Gastroesophageal sphincter (tissue), 4 donors: Measurements from ENCODE around the gene ZP1. TPM values are rescaled to one million over a fixed set of nuclear protein-coding genes. Genes with fewer than 3 reads are reported as not detected.

ENCODE experiments used
- ATAC-seq: fragments of 150-250 bp; one replicate; pipeline ENCODE4 v1.9.1; 2016; ENCODE audit warnings: mild to moderate bottlenecking, moderate library complexity
- H3K27ac ChIP-seq, 4 donors: fragments of 200-600 bp; sonication (generic) in 3 of 4; 1 replicate in 3 of 4; 2 replicates in 1 of 4; pipeline ENCODE4 v1.5.1; 2016 to 2019
- H3K27me3 ChIP-seq: fragments of 200-600 bp; sonication (generic); one replicate; pipeline ENCODE4 v1.5.1; 2019
- H3K36me3 ChIP-seq, 2 donors: fragments of 200-600 bp; sonication (generic); one replicate each; pipeline ENCODE4 v1.5.1; 2019; ENCODE audit warnings: control low read depth in 1 of 2
- H3K4me1 ChIP-seq, 3 donors: fragments of 200-600 bp; sonication (generic); 1 replicate in 2 of 3; 2 replicates in 1 of 3; pipeline ENCODE4 v1.5.1; 2016 to 2019; ENCODE audit warnings: control low read depth in 2 of 3
- H3K4me3 ChIP-seq, 2 donors: fragments of 200-600 bp; sonication (generic); one replicate each; pipeline ENCODE4 v1.5.1; 2019; ENCODE audit warnings: mild to moderate bottlenecking in 1 of 2, moderate library complexity in 1 of 2
- H3K9me3 ChIP-seq, 3 donors: fragments of 200-600 bp; sonication (generic); one replicate each; pipeline ENCODE4 v1.5.1; 2017 to 2019; ENCODE audit warnings: control low read depth in 2 of 3
- CTCF ChIP-seq, 4 experiments: fragments of 200-600 bp in 2 of 4; fragments of 450-650 bp in 2 of 4; sonication (generic) in 1 of 4; IDR thresholded peaks; one replicate each; pipeline ENCODE4 v1.5.1; 2017 to 2019; ENCODE audit warnings: antibody characterized with exemption in 4 of 4, mild to moderate bottlenecking in 2 of 4, moderate library complexity in 2 of 4
- EP300 ChIP-seq: sonication (generic); formaldehyde crosslinking; IDR thresholded peaks from one replicate; pipeline ENCODE4 v1.6.1; 2017; ENCODE audit warnings: antibody characterized with exemption, mild to moderate bottlenecking
- POLR2A ChIP-seq, 2 donors: fragments of 450-650 bp; IDR thresholded peaks; one replicate each; pipeline ENCODE4 v1.6.1; 2017; ENCODE audit warnings: antibody characterized with exemption in 2 of 2, mild to moderate bottlenecking in 2 of 2, moderate library complexity in 1 of 2
- POLR2AphosphoS5 ChIP-seq: sonication (generic); formaldehyde crosslinking; IDR thresholded peaks from one replicate; pipeline ENCODE4 v1.6.1; 2017; ENCODE audit warnings: antibody characterized with exemption
- WGBS, 2 donors: methylation state at CpG; one replicate each; pipeline ENCODE4 v1.1.5; 2018; ENCODE audit warnings: low coverage in 1 of 2; 5-methylcytosine and 5-hydroxymethylcytosine counted together
- total RNA-seq, 4 donors: library from RNA; depleted of rRNA; stranded (reverse); fragments of >200 nt; gene quantifications; one replicate each; pipeline ENCODE4 v1.1.0, GENCODE V29; 2016

Gene ZP1
- total RNA-seq, 4 donors from 2014 or later = not detected

DNA sequence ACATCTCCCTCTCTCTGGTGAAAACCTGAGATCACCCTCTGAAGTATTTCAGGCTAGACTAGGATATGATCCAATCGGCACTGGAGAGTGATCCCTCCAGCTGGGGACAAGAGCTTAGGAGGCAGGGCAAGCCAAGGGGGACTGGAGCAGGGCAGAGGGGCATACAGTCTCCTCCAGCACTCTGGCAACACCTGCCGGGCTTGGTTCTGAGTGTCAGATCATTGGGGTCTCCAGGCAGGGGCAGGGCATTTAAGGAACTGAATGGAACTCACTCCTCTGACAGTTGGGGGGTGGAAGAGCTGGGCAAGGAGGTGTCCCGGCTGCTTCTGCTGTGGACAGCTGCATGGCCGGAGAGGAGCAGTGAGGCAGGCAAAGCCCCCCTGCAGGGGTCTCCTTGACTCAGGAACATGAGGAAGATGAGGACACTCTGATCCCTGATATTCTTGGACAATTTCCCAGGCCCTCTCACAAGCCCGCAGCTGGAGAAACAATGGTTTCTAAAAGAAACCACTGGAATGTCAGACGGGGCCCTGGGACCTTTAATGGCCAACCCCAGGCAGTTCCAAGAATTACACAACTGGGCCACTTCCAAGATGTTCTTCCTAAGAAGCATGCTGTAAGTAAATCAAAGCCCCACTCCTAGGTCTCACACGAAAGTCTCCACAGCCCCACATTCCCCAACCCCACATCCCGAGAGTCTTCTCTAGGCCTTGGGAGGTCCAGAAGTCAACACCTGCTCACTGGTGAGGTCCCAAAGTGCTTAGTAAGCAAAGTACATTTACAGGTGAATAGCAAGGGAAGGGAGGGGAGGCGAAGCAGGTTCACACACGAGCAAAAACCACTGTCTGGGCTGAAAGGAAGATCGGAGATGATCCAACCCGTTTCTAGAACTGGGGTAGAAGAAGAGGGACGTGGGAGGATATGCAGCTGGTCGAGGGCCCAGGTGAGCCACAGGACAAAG is 26.6 kb upstream of the ZP1 start:
- Histone ChIP-seq H3K4me3 (peak overlapping the region in 1 of 2 donors; percentile 91), H3K9me3 (no peaks in the 10 kb centered on the region), H3K36me3 (no peaks in the 10 kb centered on the region), H3K27ac (peak overlapping the region in 3 of 4 donors; percentile 80 to 86 (median 81)), H3K27me3 (no peaks in the 10 kb centered on the region), H3K4me1 (peaks cover 0 to 54% (median 19%) of the 10 kb centered on the region in 3 donors)
- WGBS, 2 donors = 56 to 64% methylated on average over 6 to 9 of the region's 14 CpGs
- no peak for ATAC-seq
- TF ChIP-seq CTCF (IDR thresholded peaks at IDR 0.05) = no peak
- no peak for TF ChIP-seq POLR2AphosphoS5
- no peak for TF ChIP-seq POLR2A (IDR thresholded peaks at IDR 0.05)
- no peak for TF ChIP-seq EP300

DNA sequence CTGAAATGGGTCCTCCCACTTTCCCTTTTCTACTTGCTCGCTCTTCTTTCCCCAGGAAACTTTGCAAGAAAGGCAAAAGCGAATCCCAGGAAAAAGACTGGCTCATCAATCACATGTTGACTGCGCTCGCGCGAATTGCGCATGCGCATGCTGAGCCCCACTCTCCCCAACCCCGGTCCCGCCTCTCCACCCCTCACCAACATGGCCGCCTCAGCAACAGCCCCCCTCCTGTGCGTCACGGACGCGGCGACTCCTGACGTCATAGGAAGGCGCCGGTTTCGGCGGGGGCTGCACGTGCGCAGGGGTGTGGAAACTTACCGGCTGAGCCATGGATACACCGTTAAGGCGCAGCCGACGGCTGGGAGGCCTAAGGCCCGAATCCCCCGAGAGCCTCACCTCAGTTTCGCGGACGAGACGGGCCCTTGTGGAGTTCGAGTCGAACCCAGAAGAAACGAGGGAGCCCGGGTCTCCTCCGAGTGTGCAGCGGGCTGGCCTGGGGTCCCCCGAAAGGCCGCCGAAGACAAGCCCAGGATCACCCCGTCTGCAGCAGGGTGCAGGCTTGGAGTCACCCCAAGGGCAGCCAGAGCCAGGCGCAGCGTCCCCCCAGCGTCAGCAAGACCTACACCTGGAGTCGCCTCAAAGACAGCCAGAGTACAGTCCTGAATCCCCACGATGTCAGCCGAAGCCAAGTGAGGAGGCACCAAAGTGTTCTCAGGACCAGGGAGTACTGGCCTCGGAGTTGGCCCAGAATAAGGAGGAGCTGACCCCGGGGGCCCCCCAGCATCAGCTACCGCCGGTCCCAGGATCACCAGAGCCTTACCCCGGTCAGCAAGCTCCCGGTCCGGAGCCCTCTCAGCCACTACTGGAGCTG is 25.3 kb upstream of the ZP1 start, which contains the start of gene CCDC86:
Gene CCDC86, plus strand, starts transcription at position 317 of the 871 bp plus-strand sequence. Its CDS starts 12 bp downstream, at position 329.
- no peaks in the 10 kb centered on the region for H3K27me3 ChIP-seq
- H3K36me3 ChIP-seq = peaks cover 0 to 12% of the 10 kb centered on the region in 2 donors
- peaks cover 0 to 54% (median 19%) of the 10 kb centered on the region in 3 donors for H3K4me1 ChIP-seq
- H3K27ac ChIP-seq = peak within 1 kb of the TSS in 3 of 4 donors; percentile 80 to 86 (median 81)
- TF ChIP-seq POLR2AphosphoS5 (peak; percentile 88), POLR2A (IDR thresholded peaks at IDR 0.05) (peak in 1 of 2 donors; percentile 25), EP300 (no peak), CTCF (IDR thresholded peaks at IDR 0.05) (peak in 1 of 4 experiments; percentile 2)
- ATAC-seq = peak; percentile 97
- H3K4me3 ChIP-seq = peak within 1 kb of the TSS; percentile 52 to 91
- WGBS, 2 donors = 1 to 5% methylated on average over 12 to 17 of the region's 57 CpGs
- H3K9me3 ChIP-seq = no peaks in the 10 kb centered on the region

DNA sequence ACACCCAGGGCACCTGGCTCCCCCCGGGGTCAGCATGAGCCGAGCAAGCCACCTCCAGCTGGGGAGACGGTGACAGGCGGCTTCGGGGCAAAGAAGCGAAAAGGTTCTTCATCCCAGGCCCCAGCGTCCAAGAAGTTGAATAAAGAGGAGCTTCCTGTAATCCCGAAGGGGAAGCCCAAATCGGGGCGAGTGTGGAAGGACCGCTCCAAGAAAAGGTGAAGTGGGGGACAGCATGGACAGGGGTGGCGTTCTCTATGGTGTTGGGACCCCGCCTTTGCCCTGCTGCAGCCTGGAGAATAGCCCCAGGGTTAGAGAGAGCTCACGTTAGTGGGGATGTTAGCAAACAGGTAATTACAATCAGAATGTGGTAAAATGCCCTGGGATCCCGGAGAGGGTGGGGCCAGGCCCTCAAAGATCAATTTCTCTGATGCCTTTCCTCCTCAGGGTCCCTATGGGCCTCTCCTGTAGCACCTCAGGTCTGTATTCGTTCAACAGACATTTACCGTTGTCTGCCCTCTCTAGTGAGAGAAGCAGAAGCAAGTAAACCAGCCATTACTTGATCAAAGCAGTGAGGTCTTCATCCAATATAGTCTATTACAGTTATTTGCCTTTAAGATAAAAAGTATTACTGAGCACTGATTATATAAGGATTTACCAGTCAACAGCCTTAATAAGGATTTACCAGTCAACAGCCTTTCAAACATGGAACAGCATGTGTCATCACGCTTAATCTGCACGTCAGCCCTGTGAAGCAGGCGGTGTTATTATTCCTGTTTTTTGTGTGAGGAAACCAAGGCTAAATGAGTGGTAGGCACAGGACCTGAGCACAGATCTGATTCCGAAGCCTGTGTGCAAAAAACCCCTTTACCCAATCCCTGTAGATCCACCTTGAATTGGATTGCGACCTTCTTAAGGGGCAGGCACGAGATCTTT is 24.4 kb upstream of the ZP1 start:
- H3K4me1 ChIP-seq = peaks cover 0 to 54% (median 19%) of the 10 kb centered on the region in 3 donors
- H3K4me3 ChIP-seq = peak overlapping the region; percentile 52 to 91
- H3K27ac ChIP-seq = peak overlapping the region in 3 of 4 donors; percentile 80 to 86 (median 81)
- ATAC-seq = no peak
- peaks cover 0 to 21% of the 10 kb centered on the region in 2 donors for H3K36me3 ChIP-seq
- WGBS, 2 donors = 13 to 29% methylated on average over 6 to 9 of the region's 23 CpGs
- H3K9me3 ChIP-seq = no peaks in the 10 kb centered on the region
- TF ChIP-seq POLR2AphosphoS5 = no peak
- no peak for TF ChIP-seq EP300
- TF ChIP-seq POLR2A (IDR thresholded peaks at IDR 0.05) = no peak
- no peak for TF ChIP-seq CTCF (IDR thresholded peaks at IDR 0.05)
- no peaks in the 10 kb centered on the region for H3K27me3 ChIP-seq
